GM12891 (cell line): ENCODE results near the gene ZNF345.

Source experiments
- PAX5 ChIP-seq: IDR thresholded peaks from 2 replicates; pipeline ENCODE4 v1.6.1; 2011; ENCODE audit warnings: low read length, moderate library complexity, mild to moderate bottlenecking; ENCODE audit not compliant: insufficient read depth, severe bottlenecking
- POLR2A ChIP-seq: IDR thresholded peaks from 2 replicates; pipeline ENCODE4 v1.6.1; 2011; ENCODE audit warnings: low read depth, low read length, control low read depth
- POLR2AphosphoS5 ChIP-seq: IDR thresholded peaks from 2 replicates; pipeline ENCODE4 v1.6.1; 2011; ENCODE audit warnings: low read depth, low read length, control low read depth
- POU2F2 ChIP-seq: IDR thresholded peaks from 2 replicates; pipeline ENCODE4 v1.6.1; 2011; ENCODE audit warnings: low read depth, mild to moderate bottlenecking, control low read depth, low read length, moderate library complexity
- TAF1 ChIP-seq: IDR thresholded peaks from 2 replicates; pipeline ENCODE4 v1.6.1; 2011; ENCODE audit warnings: low read depth, low read length, control low read depth

GRCh38 chr19:36918090-36918489, 67.4 kb downstream of the ZNF345 start:
- TF ChIP-seq POLR2A (no peak), POLR2AphosphoS5 (no peak), TAF1 (no peak), POU2F2 (no peak), PAX5 (no peak)
